GM18505 (cell line): Measurements from ENCODE around the gene DPP10.

Experiments
- ATAC-seq: cut with Tn5 transposase; IDR thresholded peaks from one replicate; pipeline ENCODE4 v1.9.1; 2021; ENCODE audit not compliant: unreplicated experiment
- POLR2A ChIP-seq: IDR thresholded peaks from 4 replicates; pipeline ENCODE4 v1.6.1; 2011; ENCODE audit warnings: borderline replicate concordance; ENCODE audit not compliant: insufficient read depth, insufficient read length; ENCODE audit errors: extremely low read depth

Gene DPP10

DNA sequence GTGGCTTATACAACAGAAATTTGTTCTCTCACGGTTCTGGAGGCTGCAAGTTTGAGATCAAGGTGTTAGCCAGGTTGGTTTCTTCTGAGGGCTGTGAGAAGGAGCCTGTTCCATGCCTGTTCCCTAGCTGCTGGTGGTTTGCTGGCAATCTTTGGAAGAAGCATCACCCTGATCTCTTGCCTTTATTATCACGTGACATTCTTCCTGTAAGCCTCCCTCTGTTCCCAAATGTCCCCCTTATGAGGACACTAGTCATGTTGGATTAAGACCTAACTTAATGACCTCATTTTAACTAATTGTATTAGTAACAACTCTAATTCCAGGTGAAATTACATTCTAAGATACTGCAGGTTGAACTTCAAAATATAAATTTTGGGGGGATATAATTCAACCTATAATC is 135.2 kb downstream of the DPP10 start:
- no peak for TF ChIP-seq POLR2A
- ATAC-seq, result no peak

DNA sequence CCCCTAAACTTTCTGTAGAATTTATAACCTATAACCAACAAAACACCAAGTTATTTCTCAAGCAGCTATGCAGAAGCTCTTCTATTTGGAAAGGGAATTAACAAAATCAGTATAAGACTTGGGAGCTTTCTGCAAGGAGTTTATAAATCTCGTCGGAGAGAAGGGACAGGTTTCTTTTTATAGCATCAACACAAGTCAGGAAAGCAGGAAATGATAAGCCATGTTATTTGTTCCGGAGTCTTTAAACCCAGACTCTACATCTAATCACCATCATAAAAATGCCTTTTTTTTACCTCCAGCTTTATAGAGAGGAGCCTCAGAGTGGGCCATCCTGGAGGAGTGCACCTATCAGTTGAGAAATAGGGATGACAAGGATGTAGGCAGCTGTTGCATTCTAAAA is 137.1 kb downstream of the DPP10 start:
- TF ChIP-seq POLR2A, result no peak
- no peak for ATAC-seq

DNA sequence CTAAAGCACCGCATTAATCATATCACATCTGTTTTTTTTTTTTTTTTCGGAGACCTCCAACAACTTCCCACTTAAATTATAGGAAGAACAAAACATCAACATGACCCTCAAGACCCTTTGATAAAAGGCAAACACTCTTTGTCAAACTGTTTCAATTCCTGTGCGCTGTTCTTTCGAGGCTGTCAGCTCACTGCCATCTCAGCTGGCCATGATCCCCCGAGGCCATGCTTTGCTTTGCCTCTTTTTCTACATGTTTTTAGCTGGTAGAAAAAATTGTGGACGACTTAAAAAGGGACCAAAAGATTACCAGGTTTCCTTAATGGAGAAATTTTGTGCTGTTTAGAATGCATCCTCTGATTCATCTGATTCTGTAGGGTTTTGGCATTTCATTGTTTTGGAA is 138.2 kb downstream of the DPP10 start:
- no peak for TF ChIP-seq POLR2A
- no peak for ATAC-seq

DNA sequence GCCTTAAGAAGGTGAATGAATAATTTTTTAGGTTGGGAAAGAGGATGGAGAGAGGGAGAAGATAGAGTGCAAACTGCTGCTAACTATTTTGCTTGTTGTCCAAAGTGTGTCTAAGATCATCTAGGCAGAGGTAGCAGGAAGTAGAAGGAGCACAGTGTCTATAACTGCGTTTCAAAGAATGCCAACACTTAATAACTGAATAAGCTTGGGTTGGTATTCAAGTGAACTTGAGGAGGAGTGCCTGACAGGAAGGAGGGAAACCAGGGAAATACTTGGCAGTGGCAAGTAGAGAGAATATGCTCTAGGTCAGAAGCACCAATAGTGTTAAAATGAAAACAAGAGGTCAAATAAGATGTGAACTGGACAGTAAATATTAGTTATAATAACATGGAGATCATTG is 155.9 kb downstream of the DPP10 start:
- TF ChIP-seq POLR2A, result no peak
- no peak for ATAC-seq

DNA sequence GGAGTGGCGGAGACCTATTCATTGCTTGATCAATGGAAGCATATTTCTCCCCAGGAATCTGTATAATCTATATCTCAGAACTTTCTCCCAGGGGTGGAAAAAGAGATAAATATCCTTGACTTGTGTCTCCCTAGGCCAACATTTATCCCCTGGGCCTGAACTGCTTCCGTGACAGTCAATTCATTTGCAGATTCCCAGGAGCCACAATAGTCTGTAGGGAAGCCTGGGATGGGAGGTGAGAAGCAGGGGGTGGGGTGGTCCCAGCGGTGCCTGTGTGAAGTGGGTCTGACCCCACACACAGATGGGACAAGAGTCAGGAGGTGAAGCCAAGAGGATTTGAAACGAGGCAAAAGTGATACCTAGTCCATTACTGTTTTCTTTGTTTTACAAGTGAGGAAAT is 166.8 kb downstream of the DPP10 start:
- ATAC-seq, result no peak
- TF ChIP-seq POLR2A, result no peak

DNA sequence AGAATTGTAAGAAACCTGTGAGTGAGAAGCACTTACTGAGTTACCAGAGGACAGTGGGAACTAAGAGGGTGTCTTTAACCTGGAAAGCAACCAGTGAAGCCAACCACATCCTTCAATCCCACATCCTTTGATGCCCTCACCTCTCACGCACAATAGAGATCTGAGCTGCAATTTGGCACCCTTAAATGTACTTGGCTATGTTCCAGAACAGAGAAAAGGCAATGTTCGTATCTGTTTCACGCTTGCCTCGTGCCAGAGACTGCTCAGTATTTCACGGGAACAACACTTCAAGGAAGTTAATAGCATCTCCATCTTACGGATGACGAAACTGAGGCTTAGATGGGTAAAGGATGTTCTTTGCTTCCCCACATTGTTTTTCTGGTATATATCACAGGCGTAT is 167.4 kb downstream of the DPP10 start:
- no peak for TF ChIP-seq POLR2A
- ATAC-seq, result no peak

DNA sequence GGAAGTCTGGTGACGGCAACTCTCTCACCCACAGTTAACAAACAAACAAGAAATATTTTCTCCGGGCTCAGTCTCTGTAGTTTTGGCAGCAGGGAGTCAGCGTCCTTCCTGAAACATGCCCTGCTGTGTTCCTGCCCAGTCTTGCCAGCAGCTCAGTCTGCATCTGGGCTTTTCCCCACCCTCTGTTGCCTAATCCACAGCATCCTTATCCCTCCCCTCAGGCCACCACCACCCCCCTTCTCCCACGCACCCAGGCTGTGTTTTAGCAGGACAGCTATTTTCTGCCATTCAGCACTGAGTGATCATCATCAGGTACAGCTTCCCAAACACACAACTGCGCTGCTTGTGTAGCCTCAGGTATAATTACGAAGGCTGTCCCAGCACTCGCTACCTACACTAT is 168.2 kb downstream of the DPP10 start:
- no peak for ATAC-seq

DNA sequence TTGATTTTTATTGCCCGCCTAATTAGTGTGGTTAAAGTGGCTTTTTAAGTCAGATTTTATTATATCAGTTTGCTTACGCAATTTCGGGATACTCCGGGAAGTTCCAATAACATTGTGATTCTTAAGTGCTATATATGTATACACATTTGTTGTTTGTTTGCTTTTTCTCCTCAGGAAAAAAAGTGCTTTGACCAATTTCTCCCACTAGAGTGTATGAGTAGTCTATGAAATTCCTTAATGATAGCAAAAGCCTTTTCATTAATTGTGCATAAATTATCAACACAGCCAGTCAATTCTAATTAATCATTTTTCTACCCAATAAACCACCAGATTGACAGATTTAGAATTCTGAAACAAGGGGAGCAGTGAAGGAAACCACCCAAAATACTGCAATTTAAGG is 172.2 kb downstream of the DPP10 start:
- ATAC-seq, result no peak
- no peak for TF ChIP-seq POLR2A

More for the DNA sequence above, 168.2 kb downstream of the DPP10 start:
- no peak for TF ChIP-seq POLR2A

DNA sequence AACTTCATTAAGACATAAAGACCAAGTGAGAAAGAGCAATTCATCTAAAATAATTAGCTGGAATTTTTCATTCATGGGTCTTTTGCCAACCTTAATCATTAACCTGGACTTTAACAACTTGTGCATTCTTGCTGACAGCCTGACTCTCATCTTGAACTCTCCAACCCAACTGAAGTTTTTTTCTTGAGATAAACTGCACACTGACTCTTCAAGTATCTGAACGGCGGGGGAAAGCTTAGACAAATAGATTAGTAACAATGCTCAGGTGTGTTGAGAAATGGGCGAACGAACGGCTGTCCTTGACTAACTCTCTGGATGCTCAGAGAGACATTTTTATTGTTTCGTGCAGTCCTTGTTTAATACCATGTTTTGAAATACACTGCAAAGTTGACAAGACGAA is 186.0 kb downstream of the DPP10 start:
- ATAC-seq, result no peak

DNA sequence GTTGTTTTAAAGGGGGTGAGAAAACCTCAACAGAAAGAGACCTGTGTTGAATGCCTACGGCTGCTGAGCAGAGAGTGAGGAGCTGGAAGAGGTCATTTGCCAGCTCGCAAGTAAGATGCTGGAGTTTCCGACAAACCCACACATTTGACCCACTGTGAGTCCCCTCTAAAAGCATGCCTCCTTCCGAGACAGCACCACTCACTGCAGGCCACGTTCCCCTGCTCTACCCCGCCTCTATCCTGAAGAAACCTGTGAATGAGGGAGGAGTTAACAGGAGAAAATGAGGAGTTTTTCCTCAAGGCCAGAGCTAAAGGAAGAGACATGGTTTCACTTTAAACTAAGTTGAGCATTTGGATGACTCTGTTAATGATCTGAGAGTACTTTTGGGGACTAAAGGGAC is 188.7 kb downstream of the DPP10 start:
- ATAC-seq, result no peak

More for the DNA sequence above, 186.0 kb downstream of the DPP10 start:
- no peak for TF ChIP-seq POLR2A

DNA sequence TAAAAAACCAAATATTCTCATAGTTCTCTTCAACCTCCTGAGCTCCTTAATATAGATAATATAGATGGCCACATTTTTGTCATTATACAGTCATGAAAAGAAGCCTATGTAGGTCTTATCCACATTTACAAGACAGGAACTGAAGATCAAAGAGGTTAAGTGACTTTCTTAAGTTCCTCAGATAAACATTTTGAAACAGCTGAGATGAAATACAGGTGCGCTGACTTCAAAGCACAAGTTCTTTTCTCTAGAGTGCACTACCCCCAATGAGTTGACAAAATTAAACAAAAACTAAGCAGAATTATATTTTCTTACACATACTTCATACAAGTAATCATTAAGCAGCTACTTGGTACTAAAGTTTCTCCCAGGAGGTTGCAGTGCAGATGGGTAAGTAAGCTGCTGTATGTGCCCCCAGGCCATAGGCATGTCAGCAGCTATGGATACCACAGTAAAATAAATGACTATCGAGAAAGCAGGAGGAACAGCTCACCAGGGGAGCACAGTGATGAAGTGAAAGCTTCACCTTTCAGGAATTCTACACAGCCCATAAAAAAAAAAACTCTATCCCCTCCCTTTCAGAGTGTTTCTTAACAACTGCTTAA is 199.8 kb downstream of the DPP10 start:
- no peak for ATAC-seq
- no peak for TF ChIP-seq POLR2A

More for the DNA sequence above, 188.7 kb downstream of the DPP10 start:
- TF ChIP-seq POLR2A, result no peak

DNA sequence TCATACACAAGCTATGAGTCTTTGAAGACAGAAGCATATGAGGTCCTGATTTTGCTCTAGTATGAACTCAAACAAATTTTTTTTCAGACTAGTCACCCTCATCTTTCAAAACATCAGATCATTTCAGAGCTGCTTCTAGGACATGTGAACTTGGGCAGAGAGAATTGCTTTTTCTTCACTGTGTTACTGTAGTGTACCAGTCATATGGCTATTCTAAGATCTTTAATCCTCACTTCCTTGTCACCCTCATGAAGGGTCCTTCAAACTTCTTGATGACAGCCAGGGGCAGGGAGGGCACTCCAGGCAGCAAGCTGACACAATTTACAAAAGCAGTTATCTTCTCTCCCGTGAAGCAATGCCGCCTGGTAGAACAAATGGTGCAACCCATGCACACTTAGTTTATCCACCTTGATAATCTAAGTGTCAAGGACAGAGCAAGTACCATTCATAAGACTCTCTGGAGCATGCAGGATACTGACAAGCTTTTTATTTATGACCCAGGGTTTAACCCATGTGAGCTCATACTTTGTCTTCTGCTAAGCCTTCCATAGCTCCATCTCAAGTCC is 200.6 kb downstream of the DPP10 start:
- no peak for ATAC-seq
- TF ChIP-seq POLR2A, result no peak

DNA sequence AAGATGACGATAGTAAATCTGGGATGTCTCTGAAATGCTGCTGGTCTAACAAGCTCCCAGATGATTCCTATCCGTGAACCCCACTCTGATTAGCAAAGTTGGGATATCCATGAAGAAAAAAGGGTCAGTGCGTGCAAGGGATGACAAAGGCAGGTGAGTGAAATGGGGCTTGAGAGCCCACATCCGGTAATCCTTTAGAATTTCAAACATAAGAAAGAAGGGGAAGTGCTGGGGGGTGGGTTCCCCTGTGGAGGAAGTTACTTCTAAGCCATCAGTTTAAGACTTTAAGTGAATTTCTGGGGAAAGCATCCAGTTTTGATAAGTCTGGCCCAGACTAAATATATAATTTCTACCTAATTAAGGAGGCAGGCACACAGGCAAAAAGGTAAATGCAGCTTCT is 209.5 kb downstream of the DPP10 start:
- no peak for TF ChIP-seq POLR2A
- no peak for ATAC-seq

DNA sequence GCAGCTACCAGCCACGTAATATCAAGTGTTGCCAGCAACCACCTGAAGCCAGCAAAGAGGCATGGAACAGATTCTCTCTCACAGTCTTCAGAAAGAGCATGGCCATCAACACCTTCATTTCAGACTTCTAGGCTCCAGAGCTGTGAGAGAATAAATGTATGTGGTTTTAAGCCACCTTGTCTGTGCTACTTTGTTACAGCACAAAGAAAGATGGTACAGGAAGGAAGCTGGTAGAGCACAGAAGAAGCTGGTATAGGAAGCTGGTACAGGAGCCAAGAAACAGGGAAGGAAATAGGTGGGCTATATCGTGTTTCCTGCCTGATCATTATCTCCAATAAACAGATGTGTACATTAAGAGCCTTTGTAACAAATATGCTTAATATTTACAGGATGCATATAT is 217.4 kb downstream of the DPP10 start:
- TF ChIP-seq POLR2A, result no peak
- no peak for ATAC-seq
